Thymus (tissue), 14 donors: ENCODE results near the gene ODAD3. TPM values are rescaled to one million over a fixed set of nuclear protein-coding genes. Genes with fewer than 3 reads are reported as not detected.
A peak's percentile ranks its signal among the peaks of the same experiment; 100 is the strongest.

Experiments
- DNase-seq, 9 donors: peaks; one replicate each; pipeline ENCODE4 v3.0.0-alpha.2; 2013; ENCODE audit warnings: low spot score in 9 of 9, low read depth in 6 of 9, missing footprints in 1 of 9
- H3K27ac ChIP-seq, 2 donors: one replicate each; pipeline ENCODE4 v1.5.1; 2013; ENCODE audit warnings: control low read depth in 1 of 2, low read depth in 1 of 2, low read length in 1 of 2, mild to moderate bottlenecking in 1 of 2, moderate library complexity in 1 of 2
- H3K27me3 ChIP-seq, 2 donors: one replicate each; pipeline ENCODE4 v1.5.1; 2013; ENCODE audit warnings: low read length in 1 of 2; ENCODE audit not compliant: control insufficient read depth in 2 of 2, insufficient read depth in 1 of 2
- H3K36me3 ChIP-seq, 2 donors: one replicate each; pipeline ENCODE4 v1.5.1; 2013; ENCODE audit warnings: low read length in 1 of 2, mild to moderate bottlenecking in 1 of 2, moderate library complexity in 1 of 2; ENCODE audit not compliant: control insufficient read depth in 2 of 2, insufficient read depth in 2 of 2
- H3K4me1 ChIP-seq, 2 donors: one replicate each; pipeline ENCODE4 v1.5.1; 2013; ENCODE audit warnings: low read length in 2 of 2; ENCODE audit not compliant: control insufficient read depth in 2 of 2, insufficient read depth in 2 of 2
- H3K4me3 ChIP-seq, 2 donors: one replicate each; pipeline ENCODE4 v1.5.1; 2013; ENCODE audit warnings: low read length in 2 of 2, control low read depth in 1 of 2, mild to moderate bottlenecking in 1 of 2
- H3K9me3 ChIP-seq, 2 donors: one replicate each; pipeline ENCODE4 v1.5.1; 2013; ENCODE audit warnings: low read length in 1 of 2, mild to moderate bottlenecking in 1 of 2; ENCODE audit not compliant: control insufficient read depth in 2 of 2, insufficient read depth in 1 of 2
- WGBS: extraction: QIAGEN DNeasy Blood & Tissue Kit; methylation state at CpG from one replicate; pipeline ENCODE4 v1.1.7; 2013; 5-methylcytosine and 5-hydroxymethylcytosine counted together
- long read RNA-seq, 10 donors: transcript quantifications; one replicate each; lab custom pipeline, GENCODE V29; 2026
- polyA plus RNA-seq: library from polyadenylated mRNA; stranded (reverse); fragments of 200-250 nt; gene quantifications from one replicate; pipeline ENCODE4 v1.2.3, GENCODE V29; 2013
- total RNA-seq: library from RNA; stranded (reverse); fragments of 120-200 nt; gene quantifications from one replicate; pipeline ENCODE4 v1.2.4, GENCODE V29; 2013
- donor health status: healthy.

Gene ODAD3
- total RNA-seq (0.09 TPM), polyA plus RNA-seq (0.64 TPM)
- long read RNA-seq, donor 1 = 0 reads
- long read RNA-seq, donor 2, partial matches to known transcripts = 147 of 184 reads
- long read RNA-seq, donor 2, other reads (novel, unspliced or antisense) = 37 of 184 reads
- long read RNA-seq, donor 3, partial matches to known transcripts = 68 of 77 reads
- long read RNA-seq, donor 3, other reads (novel, unspliced or antisense) = 9 of 77 reads
- long read RNA-seq, donor 4, partial matches to known transcripts = 41 of 55 reads
- long read RNA-seq, donor 4, other reads (novel, unspliced or antisense) = 14 of 55 reads
- long read RNA-seq, donor 5, partial matches to known transcripts = 88 of 111 reads
- long read RNA-seq, donor 5, other reads (novel, unspliced or antisense) = 22 of 111 reads
- long read RNA-seq, donor 6 = 0 reads
- long read RNA-seq, donor 7, partial matches to known transcripts = 106 of 114 reads
- long read RNA-seq, donor 7, other reads (novel, unspliced or antisense) = 8 of 114 reads
- long read RNA-seq, donor 8 = 0 reads
- long read RNA-seq, donor 9, partial matches to known transcripts = 16 of 16 reads
- long read RNA-seq, donor 9, other reads (novel, unspliced or antisense) = 0 of 16 reads
- long read RNA-seq, donor 10 = 0 reads

GRCh38 chr19:11435057-11435832 is at the start of gene ODAD3, which contains the start of gene PRKCSH:
ODAD3 (minus strand) TSS chr19:11435121; CDS start chr19:11435016, 105 bp downstream.
PRKCSH (plus strand) TSS chr19:11435635; CDS start chr19:11436118, 483 bp downstream.
- Histone ChIP-seq H3K4me1 (peaks cover 10 to 16% of the 10 kb centered on the region in 2 donors), H3K4me3 (peak within 1 kb of the TSS; percentile 68 to 96), H3K27me3 (peaks cover 0 to 5% of the 10 kb centered on the region in 2 donors), H3K27ac (peak within 1 kb of the TSS; percentile 78 to 88), H3K9me3 (no peaks in the 10 kb centered on the region), H3K36me3 (peaks cover 24 to 25% of the 10 kb centered on the region in 2 donors)
- peak; percentile 95 to 100 (median 98) for DNase-seq
- under 1% methylated on average over 53 of the region's 53 CpGs for WGBS

- H3K4me1 ChIP-seq = peaks cover 8 to 26% of the 10 kb centered on the region in 2 donors
- no peak for DNase-seq
- 94% methylated on average over 57 of the region's 57 CpGs for whole genome bisulfite sequencing
- peaks cover 4 to 28% of the 10 kb centered on the region in 2 donors for H3K36me3 ChIP-seq
- H3K4me3 ChIP-seq = no peak overlapping the region
- H3K9me3 ChIP-seq = peaks cover 1 to 21% of the 10 kb centered on the region in 2 donors
- peaks cover 43 to 47% of the 10 kb centered on the region in 2 donors for H3K27me3 ChIP-seq
- H3K27ac ChIP-seq = no peak overlapping the region
Measured at GRCh38 chr19:11483366-11484111, 48.6 kb upstream of the ODAD3 start.

- peak overlapping the region; percentile 4 to 37 for H3K4me3 ChIP-seq
Measured at GRCh38 chr19:11482384-11483050, 47.6 kb upstream of the ODAD3 start.

GRCh38 chr19:11481534-11482383 is 46.8 kb upstream of the ODAD3 start:
- Histone ChIP-seq H3K36me3 (peaks cover 0 to 18% of the 10 kb centered on the region in 2 donors), H3K4me1 (peaks cover 8 to 26% of the 10 kb centered on the region in 2 donors), H3K27me3 (peaks cover 51 to 65% of the 10 kb centered on the region in 2 donors), H3K27ac (no peak overlapping the region), H3K9me3 (peaks cover 1 to 21% of the 10 kb centered on the region in 2 donors), H3K4me3 (peak overlapping the region; percentile 4 to 37)
- WGBS = 6% methylated on average over 50 of the region's 50 CpGs
- peak in 6 of 9 donors; percentile 34 to 80 (median 62) for DNase-seq

More at GRCh38 chr19:11482384-11483050, 47.6 kb upstream of the ODAD3 start:
- DNase-seq = peak; percentile 45 to 89 (median 71)
- Histone ChIP-seq H3K4me1 (peaks cover 8 to 26% of the 10 kb centered on the region in 2 donors), H3K27ac (no peak overlapping the region), H3K27me3 (peaks cover 51 to 58% of the 10 kb centered on the region in 2 donors), H3K9me3 (peaks cover 1 to 21% of the 10 kb centered on the region in 2 donors), H3K36me3 (peaks cover 4 to 26% of the 10 kb centered on the region in 2 donors)
- WGBS = 2% methylated on average over 58 of the region's 58 CpGs

GRCh38 chr19:11480715-11481533 is 46.0 kb upstream of the ODAD3 start, which contains the start of gene ELAVL3:
ELAVL3 (minus strand) TSS chr19:11481046; CDS start chr19:11480608, 438 bp downstream.
- H3K27ac ChIP-seq = no peak within 1 kb of the TSS
- peaks cover 51 to 71% of the 10 kb centered on the region in 2 donors for H3K27me3 ChIP-seq
- peaks cover 1 to 21% of the 10 kb centered on the region in 2 donors for H3K9me3 ChIP-seq
- H3K36me3 ChIP-seq = peaks cover 0 to 16% of the 10 kb centered on the region in 2 donors
- peak within 1 kb of the TSS in 1 of 2 donors; percentile 23 for H3K4me3 ChIP-seq
- WGBS = 18% methylated on average over 77 of the region's 77 CpGs
- DNase-seq = peak in 1 of 9 donors; percentile 43
- H3K4me1 ChIP-seq = peaks cover 8 to 26% of the 10 kb centered on the region in 2 donors

- 11% methylated on average over 86 of the region's 86 CpGs for WGBS
- Histone ChIP-seq H3K4me3 (no peak overlapping the region), H3K9me3 (peaks cover 1 to 21% of the 10 kb centered on the region in 2 donors), H3K27ac (no peak overlapping the region), H3K27me3 (peaks cover 51 to 76% of the 10 kb centered on the region in 2 donors), H3K4me1 (peaks cover 8 to 26% of the 10 kb centered on the region in 2 donors), H3K36me3 (peaks cover 0 to 12% of the 10 kb centered on the region in 2 donors)
- no peak for DNase-seq
Measured at GRCh38 chr19:11479898-11480714, 45.2 kb upstream of the ODAD3 start.
